ENCODE data around the gene EML5.

- TF ChIP-seq ZNF274 (IDR thresholded peaks at IDR 0.05; ENCODE audit: low read depth, low read length) (no peak), YY1 (IDR thresholded peaks at IDR 0.05; ENCODE audit: insufficient read depth, insufficient read length) (no peak), SUZ12 (IDR thresholded peaks at IDR 0.05; ENCODE audit: extremely low read depth, insufficient read depth, insufficient read length) (no peak)
These were observed 167.1 kb downstream of the EML5 start for GRCh38 chr14:88625671-88626070.
